Transverse colon (tissue), 4 donors: ENCODE measurements around the gene MYADML2.

Source experiments
- POLR2AphosphoS5 ChIP-seq, 3 donors: sonication (generic); formaldehyde crosslinking; IDR thresholded peaks; one replicate each; pipeline ENCODE4 v1.6.1; 2016; ENCODE audit warnings: antibody characterized with exemption in 3 of 3
- TF ChIP-seq, protein P1 (sequence below), 5 experiments: fragments of 200-600 bp in 3 of 5; fragments of 450-650 bp in 2 of 5; sonication (generic) in 3 of 5; IDR thresholded peaks; 1 replicate in 2 of 5; 2 replicates in 3 of 5; pipeline ENCODE4 v1.5.1; 2016 to 2017; ENCODE audit warnings: antibody characterized with exemption in 5 of 5, inconsistent platforms in 3 of 5, mild to moderate bottlenecking in 2 of 5, moderate library complexity in 1 of 5

DNA sequence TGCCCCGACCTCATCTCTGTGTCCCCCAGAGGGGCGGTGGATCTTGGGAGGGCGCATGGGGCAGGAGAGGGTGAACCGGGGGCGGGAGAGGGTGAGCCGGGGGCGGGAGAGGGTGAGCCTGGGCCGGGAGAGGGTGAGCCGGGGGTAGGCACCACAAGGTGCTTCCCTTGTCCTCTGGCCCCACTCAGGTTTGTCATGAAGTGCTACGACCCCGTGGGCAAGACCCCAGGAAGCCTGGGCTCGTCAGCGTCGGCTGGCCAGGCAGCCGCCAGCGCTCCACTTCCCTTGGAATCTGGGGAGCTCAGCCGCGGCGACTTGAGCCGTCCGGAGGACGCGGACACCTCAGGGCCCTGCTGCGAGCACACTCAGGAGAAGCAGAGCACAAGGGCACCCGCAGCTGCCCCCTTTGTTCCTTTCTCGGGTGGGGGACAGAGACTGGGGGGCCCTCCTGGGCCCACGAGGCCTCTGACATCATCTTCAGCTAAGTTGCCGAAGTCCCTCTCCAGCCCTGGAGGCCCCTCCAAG, 49.3 kb upstream of the MYADML2 start:
- TF ChIP-seq, protein P1, sequence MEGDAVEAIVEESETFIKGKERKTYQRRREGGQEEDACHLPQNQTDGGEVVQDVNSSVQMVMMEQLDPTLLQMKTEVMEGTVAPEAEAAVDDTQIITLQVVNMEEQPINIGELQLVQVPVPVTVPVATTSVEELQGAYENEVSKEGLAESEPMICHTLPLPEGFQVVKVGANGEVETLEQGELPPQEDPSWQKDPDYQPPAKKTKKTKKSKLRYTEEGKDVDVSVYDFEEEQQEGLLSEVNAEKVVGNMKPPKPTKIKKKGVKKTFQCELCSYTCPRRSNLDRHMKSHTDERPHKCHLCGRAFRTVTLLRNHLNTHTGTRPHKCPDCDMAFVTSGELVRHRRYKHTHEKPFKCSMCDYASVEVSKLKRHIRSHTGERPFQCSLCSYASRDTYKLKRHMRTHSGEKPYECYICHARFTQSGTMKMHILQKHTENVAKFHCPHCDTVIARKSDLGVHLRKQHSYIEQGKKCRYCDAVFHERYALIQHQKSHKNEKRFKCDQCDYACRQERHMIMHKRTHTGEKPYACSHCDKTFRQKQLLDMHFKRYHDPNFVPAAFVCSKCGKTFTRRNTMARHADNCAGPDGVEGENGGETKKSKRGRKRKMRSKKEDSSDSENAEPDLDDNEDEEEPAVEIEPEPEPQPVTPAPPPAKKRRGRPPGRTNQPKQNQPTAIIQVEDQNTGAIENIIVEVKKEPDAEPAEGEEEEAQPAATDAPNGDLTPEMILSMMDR (IDR thresholded peaks at IDR 0.05): no peak
- TF ChIP-seq POLR2AphosphoS5 (IDR thresholded peaks at IDR 0.05): no peak
